DMS 273 (cell line): ENCODE results near the gene SMIM3.
A peak's percentile ranks its signal among the peaks of the same experiment; 100 is the strongest.

Experiments
- DNase-seq: peaks from one replicate; lab custom pipeline; 2025; ENCODE audit not compliant: unreplicated experiment; lab: John Stamatoyannopoulos, UW

Gene SMIM3

DNA sequence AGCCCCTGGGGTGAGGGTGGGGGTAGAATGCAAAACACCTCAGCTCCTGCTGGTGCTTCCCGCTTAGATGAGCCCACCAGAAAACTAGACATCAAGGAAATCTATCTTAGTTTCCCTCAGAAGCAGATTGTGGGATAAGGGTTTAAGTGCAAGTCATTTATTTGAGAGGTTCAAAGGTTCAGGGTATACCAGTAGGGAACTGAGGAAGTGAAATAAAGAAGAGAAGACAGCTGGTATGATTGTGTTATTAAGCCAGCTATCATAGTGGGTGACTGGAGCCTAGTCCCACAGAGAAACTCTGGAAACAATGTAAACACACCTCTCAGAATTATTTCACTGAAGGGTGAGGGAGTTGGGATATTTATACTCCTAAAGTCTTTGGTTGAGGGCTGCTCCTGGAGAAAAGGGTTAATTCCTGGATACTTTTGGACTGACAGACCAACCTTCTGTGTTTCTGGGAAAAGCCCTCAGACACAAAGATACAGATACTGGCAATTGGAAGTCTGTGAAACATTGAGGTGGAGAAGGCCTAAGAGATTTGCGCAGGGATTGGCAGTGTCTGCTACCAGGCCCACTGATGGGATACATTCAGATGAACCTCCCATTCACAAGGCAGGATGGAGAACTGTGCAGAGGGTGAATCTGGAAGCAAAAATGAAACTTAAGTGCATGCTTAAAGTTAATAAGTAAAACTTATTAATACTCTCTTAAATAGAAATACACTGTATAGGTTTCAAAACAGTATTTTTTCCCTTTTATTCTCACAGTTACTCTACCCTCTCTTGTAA lies 13.4 kb upstream of the SMIM3 start:
- DNase-seq: no peak

DNA sequence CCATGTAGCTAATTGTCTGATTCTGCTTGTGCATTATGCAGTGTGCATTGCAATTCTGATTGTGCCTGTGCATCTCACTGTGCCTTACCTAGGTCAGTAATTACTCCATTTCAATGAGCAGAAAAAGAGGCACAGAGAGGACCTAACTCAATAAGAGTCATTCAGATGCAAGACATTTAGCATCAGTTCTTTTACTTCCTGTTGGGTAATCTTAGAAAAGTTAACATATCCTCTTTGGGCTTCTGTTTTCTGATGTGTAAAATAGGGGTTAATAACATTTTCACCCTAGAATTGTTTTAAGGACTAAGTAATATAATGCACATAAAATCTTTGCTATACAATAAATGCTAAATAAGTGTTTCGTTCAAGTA lies 12.8 kb upstream of the SMIM3 start:
- DNase-seq: no peak

DNA sequence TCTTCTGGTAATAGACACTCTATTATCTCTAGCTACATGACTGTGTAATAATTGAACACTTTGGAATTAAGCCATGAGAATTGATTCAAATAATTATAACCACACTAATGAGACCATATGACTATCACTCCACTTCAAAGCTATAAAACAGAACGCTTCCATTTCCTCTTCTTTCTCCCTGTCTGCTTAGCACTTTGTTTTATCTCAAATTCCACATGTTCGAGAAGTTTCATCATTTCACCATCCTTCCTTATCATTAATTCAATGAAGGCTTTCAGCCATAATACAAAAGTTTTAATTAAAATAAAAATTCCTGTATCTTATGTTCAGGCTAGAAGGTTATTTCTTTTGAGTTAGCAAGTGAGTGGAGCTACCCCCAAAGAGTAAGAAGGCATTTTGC lies 12.3 kb upstream of the SMIM3 start:
- DNase-seq: no peak

DNA sequence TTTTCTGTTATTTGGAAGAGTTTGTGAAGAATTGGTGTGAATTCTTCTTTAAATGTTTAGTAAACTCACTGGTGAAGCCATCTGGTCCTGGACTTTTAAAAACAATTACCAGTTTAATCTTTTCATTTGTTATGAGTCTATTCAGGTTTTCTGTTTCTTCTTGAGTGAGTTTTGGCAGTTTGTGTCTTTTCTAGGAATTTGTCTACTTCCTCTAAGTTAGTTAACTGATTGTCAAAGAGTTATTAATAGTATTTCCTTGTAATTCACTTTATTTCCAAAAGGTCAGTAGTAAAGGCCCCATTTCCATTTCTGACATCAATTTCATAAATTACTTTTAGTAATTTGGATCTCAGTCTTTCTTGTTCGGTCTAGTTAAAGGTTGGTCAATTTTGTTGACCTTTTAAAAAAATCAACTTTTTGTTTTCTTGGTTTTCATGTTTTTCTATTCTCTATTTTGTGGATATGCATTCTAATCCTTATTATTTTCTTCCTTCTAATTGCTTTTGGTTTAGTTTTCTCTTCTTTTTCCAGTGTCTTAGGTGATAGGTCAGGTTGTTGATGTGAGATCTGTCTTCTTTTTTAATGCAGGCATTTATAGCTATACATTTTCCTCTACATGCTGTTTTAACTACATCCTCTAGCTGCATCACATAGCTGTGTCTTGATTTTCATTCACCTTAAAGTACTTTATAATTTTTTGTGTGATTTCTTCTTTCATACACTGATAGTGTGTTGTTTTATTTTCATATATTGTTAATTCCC lies 7.3 kb upstream of the SMIM3 start:
- DNase-seq: no peak

DNA sequence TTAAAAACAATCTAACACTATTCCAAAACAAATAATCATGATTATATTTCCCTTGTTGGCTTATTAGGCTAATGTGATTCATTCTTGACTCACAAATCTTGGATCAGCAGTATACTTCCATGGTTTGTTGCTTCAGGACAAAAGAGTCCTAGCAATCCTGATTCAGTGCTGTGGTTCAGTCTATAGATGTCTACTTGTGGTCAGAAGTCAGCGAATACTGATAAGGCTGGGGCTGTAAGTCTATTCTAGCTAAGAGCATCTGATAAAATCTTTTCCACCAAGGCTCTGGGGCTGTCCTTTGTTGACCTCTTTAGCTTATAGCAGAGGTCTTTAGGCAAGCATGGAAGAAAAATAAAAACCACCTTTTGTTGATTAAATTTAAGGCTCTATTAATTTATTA lies 4.4 kb upstream of the SMIM3 start:
- no peak for DNase-seq

DNA sequence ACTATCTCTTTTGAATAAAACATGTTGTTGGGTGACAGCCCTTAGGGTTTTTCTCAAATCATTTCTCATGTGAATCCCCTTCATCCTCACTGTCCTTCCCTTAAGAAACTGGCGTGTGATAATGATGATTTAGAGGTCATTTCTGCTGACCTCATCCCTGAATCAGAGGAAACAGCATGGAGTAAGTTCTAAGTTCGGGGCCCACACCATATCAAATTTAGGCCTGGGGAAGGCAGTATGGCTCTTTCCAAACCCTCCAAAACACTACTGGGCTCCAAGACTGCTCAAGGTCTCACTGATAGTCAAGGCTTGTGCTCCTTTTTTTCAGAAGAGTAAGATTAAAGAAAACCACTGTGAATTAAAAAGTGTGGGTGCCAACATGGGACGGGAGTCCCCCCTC lies 872 bp upstream of the SMIM3 start:
- no peak for DNase-seq

DNA sequence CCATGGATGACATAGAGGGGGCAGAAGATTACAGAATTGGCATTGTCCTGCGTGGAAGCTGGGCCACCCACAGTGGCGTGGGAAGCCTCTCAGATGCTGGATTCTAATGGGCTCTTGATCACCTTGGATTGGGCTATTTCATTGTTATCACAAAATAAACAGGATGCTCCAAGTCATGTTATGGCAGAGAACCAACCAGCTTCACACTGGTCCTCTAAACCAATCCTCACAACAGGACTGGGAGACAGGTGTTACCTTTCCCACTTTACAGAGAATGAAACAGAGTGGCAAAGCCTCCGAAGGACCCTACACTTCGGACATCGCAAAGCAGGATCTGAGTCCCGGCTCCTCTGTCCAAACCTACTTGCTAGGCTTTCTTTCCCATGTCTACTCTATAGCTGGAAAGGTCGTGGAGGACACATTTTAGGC lies 455 bp upstream of the SMIM3 start:
- no peak for DNase-seq

DNA sequence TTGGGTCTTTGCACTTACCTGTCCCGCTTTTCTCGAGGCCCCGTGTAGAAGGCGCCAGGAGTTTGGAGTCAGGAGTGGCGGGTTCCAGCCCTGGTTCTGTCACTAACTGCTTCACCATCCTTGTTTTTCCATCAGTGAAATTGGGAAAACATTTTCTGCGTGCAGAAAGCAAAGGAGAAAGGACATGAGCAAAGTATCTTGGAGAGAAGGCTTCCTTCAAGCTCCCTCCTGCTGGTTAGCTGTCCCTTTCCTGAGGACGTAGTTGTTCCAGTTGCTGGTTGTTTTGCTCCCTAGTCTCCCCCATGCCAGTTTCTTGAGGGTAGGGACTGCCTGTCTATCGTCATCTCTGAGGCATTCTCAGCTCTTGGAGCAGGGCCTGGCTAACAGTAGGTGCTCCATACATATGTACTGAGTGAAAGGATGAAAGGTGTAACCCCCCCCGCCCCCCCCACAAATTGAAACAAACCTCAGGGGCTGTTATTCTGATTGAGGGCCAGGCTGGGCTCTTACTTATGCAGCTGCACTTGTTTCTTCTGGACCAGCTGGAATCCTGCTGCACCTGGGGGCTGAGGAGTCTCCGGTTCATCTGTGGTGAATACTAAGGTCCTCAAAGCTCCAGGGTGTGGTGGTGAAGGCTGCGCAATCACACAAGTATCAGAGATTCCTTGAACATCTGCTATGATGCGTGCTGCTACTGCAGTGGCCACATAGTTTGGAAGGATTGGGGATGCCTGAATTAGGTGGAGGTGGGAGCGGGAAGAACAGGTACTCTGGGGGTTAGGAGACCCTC lies 1.0 kb downstream of the SMIM3 start:
- DNase-seq: no peak

DNA sequence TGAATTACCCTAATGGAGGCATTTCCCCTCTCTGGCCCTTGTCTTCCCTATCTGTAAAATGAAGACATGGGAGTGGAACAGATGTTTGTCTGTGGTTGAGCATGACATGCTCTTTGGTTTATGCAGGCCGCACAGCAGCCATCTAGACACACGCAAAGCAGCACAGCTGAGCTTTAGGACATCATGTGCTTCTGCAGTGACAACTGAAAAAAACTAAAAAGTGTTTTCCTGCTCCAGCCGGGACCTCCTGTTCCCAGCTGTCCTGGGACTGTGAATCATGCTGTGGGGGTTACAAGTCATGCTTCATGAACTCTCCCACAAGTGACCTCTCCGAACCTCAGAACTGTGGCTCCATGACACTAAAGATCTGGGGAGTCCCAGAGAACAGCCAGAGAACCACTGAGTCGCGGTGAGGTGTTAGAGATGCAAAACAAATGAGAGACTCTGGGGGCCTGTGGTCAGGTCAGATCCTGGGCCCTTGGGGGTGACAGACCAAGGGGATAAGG lies 1.7 kb downstream of the SMIM3 start:
- no peak for DNase-seq

DNA sequence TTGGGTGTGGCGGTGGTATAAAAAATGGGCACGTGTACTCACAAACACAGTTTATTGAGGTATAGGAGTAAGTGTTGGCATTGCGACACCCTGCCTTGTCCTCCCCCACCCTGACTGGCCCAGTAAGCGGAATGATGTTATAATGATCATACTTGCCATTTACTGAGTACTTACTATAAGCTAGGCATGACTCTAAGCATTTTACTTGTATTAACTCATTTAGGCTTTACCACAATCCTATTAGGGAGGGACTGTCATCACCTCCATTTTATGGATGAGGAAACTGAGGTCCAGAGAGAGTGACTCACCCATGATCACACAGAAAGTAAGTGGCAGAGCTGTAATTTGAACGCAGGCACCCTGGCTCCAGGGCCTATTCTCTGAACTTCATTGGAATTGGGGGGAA lies 2.3 kb downstream of the SMIM3 start:
- DNase-seq: no peak

DNA sequence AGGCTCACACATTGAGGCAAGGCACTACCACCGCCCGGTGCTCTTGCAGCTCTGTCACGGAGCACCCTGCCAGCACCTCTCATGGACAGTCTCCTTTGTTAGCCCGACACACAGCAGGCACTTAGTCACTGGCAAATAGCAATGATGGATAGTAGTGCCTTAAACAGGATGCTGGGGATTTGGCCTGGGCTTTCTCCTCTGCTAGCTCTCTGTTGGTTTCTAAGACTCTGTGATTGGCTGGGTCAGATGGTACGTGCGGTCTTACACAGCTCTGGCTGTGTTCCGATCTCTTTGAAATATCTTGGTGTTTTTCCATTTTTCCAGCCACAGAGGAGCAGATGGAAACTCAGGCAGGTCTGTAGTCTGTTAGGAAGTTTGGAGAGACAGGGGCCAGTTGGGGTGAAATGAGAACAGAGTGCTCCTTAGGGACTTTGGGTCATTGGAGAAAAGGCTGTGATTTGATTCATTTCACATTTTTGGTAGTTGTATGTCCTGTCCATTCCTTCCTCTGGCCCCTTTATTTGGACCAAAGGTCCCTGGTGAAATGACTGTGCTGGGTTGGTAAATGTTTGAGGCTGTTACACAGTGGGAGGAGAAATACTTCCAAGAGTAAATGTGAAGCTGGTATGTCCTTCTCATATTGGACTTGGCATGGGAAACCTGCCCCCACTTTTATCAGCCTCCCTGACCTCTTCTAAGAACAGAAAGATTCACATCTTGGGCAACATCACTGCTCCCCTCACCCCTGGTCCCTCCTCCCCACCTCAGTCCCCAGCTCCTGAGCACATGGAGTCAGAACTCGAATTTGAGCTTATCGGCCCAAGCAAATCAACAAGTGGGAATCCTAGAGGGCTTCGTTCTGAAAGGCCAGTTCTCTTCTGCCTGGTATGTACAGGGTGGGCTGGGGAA lies 3.4 kb downstream of the SMIM3 start:
- DNase-seq: no peak

DNA sequence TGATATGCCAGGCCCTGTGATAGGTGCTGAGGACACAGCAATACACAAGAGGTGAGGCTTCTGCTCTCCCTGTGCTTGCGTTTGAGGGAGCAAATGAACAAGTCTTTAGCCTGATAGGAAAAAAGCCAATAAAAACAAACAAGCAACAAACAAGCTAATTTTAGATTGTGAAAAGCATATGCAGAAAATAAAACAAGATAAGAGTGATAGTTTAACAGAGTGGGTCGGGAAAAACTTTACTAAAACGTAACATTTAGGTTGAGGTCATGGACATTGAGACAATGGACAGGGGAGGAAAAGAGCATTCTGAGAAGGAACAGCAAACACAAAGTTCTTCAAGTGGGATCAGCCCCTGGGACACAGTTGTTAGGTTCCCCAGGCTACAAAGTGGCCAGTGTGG lies 4.3 kb downstream of the SMIM3 start:
- no peak for DNase-seq

DNA sequence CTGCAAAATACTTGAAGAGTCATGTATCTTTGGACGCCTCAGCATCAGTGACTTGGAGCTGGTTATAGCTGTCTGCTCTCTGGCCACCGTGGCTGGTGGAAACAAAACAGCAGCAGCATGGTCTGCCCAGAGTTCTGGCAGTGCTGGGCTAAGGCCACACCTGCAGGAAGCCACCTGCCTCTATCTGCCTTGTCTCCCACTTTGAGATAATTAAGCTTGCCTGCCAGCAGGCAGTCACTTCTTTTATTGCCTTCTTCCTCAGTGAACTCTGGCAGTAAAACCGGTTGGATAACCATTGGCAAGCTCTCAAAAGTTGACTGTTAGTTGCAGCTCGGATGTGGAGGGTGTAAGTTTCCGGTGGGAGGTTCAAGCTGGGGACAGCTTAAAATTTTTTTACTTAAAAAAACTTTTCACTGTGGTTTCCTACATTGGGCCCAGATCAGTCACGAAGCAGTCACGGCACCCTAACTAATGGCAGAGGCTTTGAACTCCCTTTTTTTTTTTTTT lies 4.9 kb downstream of the SMIM3 start:
- DNase-seq: peak; percentile 60

DNA sequence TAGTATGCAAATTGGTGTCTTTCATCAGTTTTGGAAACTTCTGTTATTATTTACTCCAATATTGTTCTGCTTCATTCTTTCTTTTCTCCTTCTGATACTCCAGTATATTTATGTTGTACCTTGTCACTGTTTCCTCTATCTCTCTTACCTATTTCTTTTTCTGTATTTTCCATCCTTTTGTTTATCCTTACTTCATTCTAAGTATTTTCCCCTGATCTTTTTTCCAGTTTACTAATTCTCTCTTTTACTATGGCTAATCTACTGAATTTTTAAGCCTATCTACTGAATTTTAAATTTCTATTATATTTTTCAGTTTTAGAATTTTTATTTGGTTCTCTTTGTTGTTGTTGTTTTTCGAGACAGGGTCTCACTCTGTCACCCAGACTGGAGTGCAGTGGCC lies 7.4 kb downstream of the SMIM3 start:
- no peak for DNase-seq

DNA sequence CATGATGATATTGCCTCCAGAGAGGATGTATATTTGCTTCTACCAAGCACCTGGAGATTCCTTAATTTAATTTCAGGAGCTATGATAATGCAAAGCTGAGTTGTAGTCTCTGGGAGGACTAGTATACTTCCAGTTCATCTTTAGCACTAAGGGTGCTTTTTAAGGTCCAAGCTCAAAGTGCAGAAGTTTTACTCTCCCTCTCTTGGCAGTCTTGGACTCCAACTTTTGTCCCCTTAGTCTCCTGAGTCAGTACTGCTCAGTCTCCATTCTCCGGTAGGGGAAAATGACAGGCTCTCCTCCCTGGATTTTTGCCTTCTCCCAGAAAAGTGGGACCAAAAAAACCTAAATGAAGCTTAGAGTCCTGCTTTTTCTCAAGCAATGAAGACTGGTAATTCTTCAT lies 8.3 kb downstream of the SMIM3 start:
- no peak for DNase-seq

DNA sequence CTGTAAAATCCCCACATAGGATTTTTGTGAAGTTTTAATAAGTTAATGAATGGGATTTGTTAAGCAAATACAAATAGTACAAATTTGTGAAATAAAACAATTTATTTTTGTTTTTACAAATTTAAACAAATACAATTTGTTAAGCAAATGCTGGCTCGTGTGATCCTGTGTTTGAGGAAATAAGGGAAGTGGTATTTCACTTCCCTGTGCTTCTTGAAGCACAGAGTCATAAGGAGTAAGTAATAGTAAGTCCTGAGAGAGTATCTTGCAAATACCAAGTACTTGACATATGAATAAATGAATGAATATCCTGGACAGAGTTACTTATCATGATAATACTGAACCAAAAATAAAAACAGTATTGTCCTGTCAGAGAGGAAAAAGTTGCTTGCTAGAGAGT lies 9.1 kb downstream of the SMIM3 start:
- DNase-seq: no peak

DNA sequence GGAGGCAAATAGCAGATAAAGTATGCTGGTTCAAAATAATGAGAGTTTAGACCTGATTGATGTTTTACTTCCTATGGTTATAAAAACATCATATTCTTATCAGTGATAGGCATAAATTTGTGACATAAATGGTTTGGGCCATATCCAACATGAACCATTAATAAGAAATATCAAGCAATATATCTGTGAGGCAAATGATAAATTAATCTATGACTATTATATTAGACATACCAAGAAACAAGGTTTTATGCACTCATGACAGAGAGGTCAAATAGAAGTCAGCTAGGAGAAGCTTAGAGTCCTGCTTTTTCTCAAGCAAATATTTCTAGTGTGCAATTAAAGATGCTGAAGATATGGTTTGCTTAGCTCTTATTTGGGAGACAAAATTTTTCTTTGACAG lies 10.4 kb downstream of the SMIM3 start:
- DNase-seq: no peak

DNA sequence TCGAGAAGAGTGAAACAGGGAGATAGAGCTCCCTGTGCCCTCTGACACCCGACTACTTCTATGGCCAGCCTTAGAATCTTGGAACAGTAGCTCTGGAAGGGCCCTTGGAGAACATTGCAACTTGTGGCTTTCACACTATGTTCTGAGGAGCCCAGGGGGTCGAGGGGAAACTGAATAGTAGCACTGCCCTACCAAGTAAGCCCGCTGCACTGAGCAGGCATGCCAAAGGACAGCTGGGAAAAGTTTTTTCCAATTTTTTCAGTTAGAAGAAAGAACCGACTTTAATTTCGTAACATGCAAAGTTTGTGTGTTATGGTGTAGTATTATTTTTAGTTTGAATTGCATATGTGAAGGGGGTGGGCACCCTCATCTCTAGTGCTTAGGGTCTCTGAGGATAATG lies 10.9 kb downstream of the SMIM3 start:
- no peak for DNase-seq

DNA sequence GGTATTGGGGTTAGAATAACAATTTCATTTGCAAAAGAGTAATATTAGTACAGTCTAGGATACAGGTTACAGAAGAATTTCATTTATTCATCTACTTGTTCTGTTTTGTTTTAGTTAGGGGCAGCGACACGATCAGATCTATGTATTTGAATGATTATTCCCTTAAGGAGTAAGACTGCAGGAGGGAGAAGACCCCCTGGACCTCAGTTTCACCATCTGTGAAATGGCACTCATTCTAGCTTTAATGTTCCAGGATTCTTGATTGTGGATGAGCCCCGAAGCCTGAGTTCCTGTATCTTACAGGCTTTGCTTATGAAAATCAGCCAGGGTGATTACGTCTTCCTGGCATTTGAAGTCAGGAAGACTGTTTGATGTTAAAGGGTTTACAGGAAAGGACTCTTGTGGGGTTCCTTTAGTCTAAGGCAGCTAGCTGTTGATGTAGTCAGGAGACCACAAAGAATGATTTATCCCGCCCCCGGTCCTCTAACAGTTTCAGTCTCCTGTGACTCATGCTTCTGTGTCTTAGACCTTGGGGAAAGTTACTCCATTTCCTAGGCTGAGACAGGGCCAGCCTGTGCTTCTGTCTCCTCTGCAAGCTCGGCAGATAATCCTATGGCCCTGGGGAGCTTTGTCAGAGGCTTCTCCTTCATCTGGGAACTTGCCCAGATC lies 11.5 kb downstream of the SMIM3 start:
- peak; percentile 12 for DNase-seq

DNA sequence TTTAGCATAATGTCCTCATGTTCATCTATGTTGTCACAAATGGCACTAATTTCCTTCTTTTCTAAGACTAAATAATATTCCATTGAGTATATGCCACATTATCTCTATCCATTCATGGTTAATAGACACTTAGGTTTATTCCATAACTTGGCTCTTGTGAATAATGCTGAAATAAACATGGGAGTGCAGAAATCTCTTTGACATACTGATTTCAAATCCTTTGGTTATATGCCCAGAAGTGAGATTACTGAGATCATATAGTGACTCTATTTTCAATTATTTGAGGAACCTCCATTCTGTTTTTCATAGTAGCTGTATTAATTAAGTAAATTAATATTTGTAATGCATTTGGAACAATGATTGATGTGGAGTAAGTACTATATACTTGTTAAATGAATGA lies 13.0 kb downstream of the SMIM3 start:
- DNase-seq: no peak
